ENCODE results near the gene UGT1A4. TPM values are rescaled to one million over a fixed set of nuclear protein-coding genes. Genes with fewer than 3 reads are reported as not detected.

The UGT1A4 gene
- total RNA-seq, 3 donors from 2014 or later (not counting 1 experiment from before 2014, with no cell fraction given) = not detected

DNA sequence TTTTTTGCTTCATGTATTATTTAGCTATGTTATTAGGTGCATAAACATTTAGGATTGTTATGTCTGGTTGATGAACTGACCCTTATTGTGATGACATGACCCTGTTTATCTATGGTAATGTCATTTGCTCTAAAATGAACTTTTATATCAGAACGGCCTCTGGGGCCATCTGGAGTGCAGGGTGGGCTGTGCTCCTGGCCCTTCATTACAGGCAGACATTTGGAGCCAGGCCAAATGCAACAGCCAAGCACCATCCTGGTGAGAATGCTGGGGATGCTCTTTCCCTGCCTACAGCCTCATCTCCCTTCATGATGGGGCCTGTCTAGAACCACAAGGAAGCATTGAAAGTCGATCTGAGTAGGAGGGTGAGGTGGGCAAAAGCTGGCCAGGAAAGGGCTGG lies 97.8 kb downstream of the UGT1A4 start:
- Histone ChIP-seq H3K36me3 (ENCODE audit: control insufficient read depth, insufficient read depth, low read length) (no peaks in the 10 kb centered on the region), H3K4me1 (ENCODE audit: control insufficient read depth, insufficient read depth, low read length) (no peaks in the 10 kb centered on the region), H3K4me3 (ENCODE audit: low read length) (no peak overlapping the region), H3K27me3 (ENCODE audit: control insufficient read depth, insufficient read depth, low read length) (no peaks in the 10 kb centered on the region), H3K27ac (ENCODE audit: low read length) (no peak overlapping the region), H3K9me3 (ENCODE audit: control insufficient read depth, insufficient read depth, low read length) (no peaks in the 10 kb centered on the region)
- Mint-ChIP-seq H3K27me3 (ENCODE audit: low read depth in 2 of 2) (peaks cover 11 to 21% of the 10 kb centered on the region in 2 donors), H3K36me3 (no peaks in the 10 kb centered on the region), H3K27ac (no peak overlapping the region), H3K4me1 (peaks cover 0 to 5% of the 10 kb centered on the region in 2 donors), H3K4me3 (no peak overlapping the region), H3K9me3 (no peaks in the 10 kb centered on the region)
- intact Hi-C loops (cut with micrococcal nuclease) = no loop called here
- ATAC-seq (no peak), DNase-seq (no peak)
- TF ChIP-seq, protein P1, sequence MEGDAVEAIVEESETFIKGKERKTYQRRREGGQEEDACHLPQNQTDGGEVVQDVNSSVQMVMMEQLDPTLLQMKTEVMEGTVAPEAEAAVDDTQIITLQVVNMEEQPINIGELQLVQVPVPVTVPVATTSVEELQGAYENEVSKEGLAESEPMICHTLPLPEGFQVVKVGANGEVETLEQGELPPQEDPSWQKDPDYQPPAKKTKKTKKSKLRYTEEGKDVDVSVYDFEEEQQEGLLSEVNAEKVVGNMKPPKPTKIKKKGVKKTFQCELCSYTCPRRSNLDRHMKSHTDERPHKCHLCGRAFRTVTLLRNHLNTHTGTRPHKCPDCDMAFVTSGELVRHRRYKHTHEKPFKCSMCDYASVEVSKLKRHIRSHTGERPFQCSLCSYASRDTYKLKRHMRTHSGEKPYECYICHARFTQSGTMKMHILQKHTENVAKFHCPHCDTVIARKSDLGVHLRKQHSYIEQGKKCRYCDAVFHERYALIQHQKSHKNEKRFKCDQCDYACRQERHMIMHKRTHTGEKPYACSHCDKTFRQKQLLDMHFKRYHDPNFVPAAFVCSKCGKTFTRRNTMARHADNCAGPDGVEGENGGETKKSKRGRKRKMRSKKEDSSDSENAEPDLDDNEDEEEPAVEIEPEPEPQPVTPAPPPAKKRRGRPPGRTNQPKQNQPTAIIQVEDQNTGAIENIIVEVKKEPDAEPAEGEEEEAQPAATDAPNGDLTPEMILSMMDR (IDR thresholded peaks at IDR 0.05) = no peak
- WGBS (ENCODE audit: insufficient coverage) = 87% methylated on average over 2 of the region's 2 CpGs

DNA sequence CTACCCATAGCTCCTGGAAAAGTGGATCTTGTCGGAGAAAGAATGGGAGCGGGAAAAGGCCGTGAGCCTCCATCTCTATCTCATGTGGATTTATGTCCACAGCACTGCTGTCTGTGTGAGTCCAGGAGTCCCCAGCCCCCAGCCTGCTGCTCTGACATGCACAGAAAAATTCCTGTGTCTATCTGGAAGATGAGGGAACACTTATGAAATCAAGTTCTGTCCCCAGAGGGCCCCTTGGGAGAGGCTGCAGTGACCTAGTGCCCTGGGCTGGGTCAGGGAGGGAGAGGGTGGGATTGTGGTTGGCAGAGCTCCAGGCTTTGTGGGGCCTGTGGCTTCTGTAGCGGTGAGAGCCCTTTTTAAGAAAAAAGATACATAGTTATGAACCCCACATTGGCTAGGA lies 98.2 kb downstream of the UGT1A4 start:
- Mint-ChIP-seq H3K27me3 (ENCODE audit: low read depth in 2 of 2) (peaks cover 11 to 21% of the 10 kb centered on the region in 2 donors), H3K36me3 (no peaks in the 10 kb centered on the region), H3K27ac (no peak overlapping the region), H3K4me1 (peaks cover 0 to 5% of the 10 kb centered on the region in 2 donors), H3K4me3 (no peak overlapping the region), H3K9me3 (no peaks in the 10 kb centered on the region)
- Histone ChIP-seq H3K4me3 (ENCODE audit: low read length) (no peak overlapping the region), H3K27ac (ENCODE audit: low read length) (no peak overlapping the region), H3K27me3 (ENCODE audit: control insufficient read depth, insufficient read depth, low read length) (no peaks in the 10 kb centered on the region), H3K4me1 (ENCODE audit: control insufficient read depth, insufficient read depth, low read length) (no peaks in the 10 kb centered on the region), H3K36me3 (ENCODE audit: control insufficient read depth, insufficient read depth, low read length) (no peaks in the 10 kb centered on the region), H3K9me3 (ENCODE audit: control insufficient read depth, insufficient read depth, low read length) (no peaks in the 10 kb centered on the region)
- no peak for ATAC-seq
- DNase-seq = no peak
- TF ChIP-seq, protein P1 (IDR thresholded peaks at IDR 0.05) = no peak
- WGBS (ENCODE audit: insufficient coverage) = 68% methylated on average over 4 of the region's 4 CpGs
- intact Hi-C loops (cut with micrococcal nuclease) = no loop called here

DNA sequence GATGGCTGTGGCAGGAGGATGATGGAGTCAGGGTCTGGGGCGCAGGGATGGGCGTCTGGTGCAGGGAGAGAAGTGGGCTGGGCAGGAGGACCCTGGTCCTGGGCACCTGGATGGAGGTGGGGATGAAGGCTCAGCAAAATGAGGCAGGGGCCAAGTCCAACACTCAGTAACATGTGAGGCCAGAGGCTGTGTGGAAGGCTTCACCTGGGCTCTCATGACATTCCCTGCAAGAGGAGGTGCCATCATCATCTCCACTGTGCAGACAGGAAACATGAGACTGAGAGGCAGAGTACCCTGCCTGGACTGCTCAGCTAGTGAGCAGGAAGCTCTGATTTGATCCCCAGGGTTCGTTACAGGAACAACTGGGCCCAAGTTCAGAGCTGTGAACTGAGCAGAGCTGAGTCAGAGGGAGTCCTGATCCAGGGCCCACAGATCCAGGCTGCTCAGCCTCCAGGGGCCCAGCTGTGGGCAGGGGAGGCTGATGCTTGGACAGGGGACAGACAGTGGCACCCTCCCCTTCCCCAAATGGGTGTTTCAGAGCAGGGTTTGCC lies 98.9 kb downstream of the UGT1A4 start:
- H3K9me3 Mint-ChIP-seq = no peaks in the 10 kb centered on the region
- no peaks in the 10 kb centered on the region for H3K36me3 Mint-ChIP-seq
- ATAC-seq = no peak
- TF ChIP-seq, protein P1 (IDR thresholded peaks at IDR 0.05) = no peak
- 80% methylated on average over 3 of the region's 3 CpGs for WGBS (ENCODE audit: insufficient coverage)
- H3K27me3 Mint-ChIP-seq (ENCODE audit: low read depth in 2 of 2) = peaks cover 11 to 21% of the 10 kb centered on the region in 2 donors
- no peak overlapping the region for H3K27ac ChIP-seq (ENCODE audit: low read length)
- intact Hi-C loops (cut with micrococcal nuclease) = no loop called here
- no peak for DNase-seq
- H3K36me3 ChIP-seq (ENCODE audit: control insufficient read depth, insufficient read depth, low read length) = no peaks in the 10 kb centered on the region
- no peak overlapping the region for H3K27ac Mint-ChIP-seq
- no peaks in the 10 kb centered on the region for H3K27me3 ChIP-seq (ENCODE audit: control insufficient read depth, insufficient read depth, low read length)
- peaks cover 0 to 5% of the 10 kb centered on the region in 2 donors for H3K4me1 Mint-ChIP-seq
- no peak overlapping the region for H3K4me3 Mint-ChIP-seq
- no peak overlapping the region for H3K4me3 ChIP-seq (ENCODE audit: low read length)
- H3K4me1 ChIP-seq (ENCODE audit: control insufficient read depth, insufficient read depth, low read length) = no peaks in the 10 kb centered on the region
- H3K9me3 ChIP-seq (ENCODE audit: control insufficient read depth, insufficient read depth, low read length) = no peaks in the 10 kb centered on the region

Measured in natural killer cell (primary cell).